GM19463 (cell line): ENCODE measurements around the gene FAM124B.

ENCODE experiments used
- ATAC-seq: cut with Tn5 transposase; IDR thresholded peaks from one replicate; pipeline ENCODE4 v1.9.1; 2021; ENCODE audit warnings: mild to moderate bottlenecking, moderate library complexity; ENCODE audit not compliant: unreplicated experiment

Gene FAM124B

DNA sequence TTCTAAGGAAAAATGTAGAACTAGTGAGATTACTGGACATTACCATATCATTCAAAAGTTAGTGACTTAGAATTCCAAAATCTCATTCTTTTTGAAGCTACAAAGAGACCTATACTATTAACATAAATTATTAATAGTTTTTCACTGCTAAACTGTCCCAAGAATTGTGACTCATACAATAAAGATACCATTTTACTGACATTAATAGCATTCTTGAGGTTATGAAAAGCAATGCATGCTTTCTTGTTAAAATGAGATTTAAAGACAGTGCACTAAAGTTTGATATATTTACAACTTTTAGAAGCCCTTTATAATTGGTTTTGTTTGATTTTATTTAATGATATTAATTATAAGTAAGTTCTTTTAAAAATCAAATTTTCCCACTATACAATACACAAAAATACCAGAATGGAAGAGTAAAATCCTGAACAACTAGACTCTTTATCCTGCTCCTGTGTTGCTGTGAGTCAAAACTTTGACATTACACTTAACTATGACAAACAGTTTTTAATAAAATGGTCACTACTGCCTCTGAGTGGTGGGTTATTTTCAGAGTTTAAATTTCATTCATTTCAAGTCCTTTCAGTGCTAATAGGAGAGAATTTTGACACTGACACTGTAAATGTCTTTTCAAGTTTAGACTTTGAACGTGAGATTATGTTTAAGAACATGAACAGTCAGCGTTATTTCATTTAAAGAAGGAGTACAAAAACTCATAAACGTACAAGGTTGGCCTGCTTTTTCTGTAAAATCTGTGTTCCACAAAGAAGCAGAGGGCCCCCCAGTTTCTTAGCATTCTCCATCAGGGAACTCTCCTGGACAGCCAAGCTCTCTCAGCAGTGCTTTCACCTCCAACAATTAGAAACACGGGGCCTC is 54.5 kb downstream of the FAM124B start:
- no peak for ATAC-seq

DNA sequence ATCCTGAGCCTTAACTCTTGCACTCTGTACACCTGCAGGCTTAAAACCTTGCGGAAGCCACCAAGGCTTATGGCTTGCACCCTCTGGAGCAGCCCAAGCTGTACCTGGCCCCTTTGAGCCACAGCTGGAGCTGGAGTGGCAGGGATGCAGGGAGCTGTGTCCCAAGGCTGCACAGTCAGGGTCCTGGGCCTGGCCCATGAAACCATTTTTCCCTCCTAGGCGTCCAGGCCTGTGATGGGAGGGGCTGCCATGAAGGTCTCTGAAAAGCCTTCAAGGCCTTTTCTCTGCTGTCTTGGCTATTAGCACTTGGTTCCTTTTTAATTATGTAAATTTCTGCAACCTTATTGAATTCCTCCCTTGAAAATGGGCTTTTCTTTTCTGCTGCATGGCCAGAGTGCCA is 56.4 kb downstream of the FAM124B start:
- no peak for ATAC-seq

DNA sequence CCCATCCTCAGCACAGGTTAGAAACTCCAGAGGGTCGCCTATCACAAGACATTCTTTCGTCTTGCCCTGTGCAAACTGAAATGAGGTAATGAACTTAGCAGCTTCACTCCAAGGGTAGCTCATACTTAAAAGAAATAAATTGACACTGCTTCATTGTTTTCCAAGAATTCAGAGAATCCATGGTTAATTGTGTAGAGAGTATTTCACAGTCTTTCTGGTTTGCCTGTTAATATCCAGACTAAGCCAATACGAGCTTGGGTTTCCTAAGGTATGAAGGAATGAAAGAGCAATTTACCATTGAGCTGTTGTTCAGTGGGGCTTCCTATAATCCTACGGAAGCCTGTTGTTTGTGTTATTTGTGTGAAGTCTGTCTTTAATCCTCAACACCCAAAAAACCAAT is 58.7 kb downstream of the FAM124B start:
- no peak for ATAC-seq

DNA sequence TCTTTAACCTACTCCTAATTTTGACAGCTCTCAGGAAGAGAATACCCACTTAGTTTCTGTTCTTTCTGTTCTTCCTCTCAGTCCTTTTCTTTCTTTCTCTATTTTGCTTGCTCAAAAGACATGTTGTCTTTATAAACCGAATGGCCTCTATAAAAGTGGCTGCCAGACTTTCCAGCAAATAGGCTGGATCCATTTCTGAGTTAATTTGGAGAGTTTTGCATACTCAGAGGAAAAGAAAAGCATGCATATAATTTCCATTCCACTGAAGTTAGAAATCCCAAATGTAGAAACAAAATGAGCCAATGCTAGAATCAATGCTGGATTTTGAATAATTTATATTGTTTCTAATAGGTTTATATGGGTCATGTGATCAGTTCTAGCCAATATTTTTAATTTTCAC is 65.9 kb downstream of the FAM124B start:
- ATAC-seq: no peak

DNA sequence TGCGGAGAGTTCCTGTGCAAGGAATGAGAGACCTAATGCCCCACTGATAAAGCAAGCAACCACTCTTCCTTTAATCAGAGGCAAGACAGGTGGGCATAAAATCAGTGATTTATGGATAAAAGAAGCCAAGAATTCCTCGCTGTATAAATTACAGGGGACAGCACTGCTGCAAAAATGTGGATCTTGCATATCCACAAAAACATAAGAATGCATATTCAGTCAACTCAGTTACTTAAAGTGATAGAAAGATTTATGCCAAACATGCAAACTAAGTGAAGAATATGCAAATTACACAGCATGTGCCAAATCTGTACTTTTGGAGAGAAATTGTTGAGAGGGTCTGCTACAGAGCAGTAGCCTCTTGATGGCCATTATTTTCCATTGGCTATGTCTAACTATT is 67.2 kb downstream of the FAM124B start:
- ATAC-seq: no peak

DNA sequence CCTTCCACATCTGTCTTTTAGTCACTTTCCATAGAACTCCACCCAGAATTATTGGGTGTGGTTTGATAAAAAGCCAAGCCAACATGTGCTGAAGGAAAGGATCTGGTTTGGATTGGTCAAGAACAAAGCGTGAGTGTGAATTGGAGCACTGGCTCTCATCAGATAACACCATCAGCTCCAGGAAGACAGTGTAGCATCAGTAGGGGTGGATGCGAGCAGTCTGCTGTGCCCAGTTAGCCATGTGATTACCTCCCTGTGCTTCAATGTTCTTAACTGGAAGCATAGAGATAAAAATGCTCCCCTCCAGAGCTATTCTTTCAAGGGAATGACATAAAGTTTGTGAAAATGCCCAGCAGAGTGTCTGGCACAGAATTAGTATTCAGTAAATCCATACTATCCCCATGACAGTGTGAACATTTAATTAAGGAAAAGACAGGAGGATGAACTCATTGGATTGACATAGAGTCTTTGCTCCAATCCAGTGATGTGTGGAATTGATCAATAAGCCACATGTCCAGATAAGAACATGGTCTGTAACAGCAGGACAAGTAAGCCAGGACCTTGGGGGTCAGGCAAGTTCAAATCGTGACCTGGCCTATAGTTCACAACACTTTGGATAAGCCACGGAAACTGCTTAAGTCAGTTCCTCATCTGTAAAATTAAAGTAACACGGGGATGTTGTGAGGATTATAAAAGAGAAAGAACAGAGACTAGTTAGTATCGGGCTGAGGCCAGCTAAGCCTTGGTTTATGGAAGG is 68.0 kb downstream of the FAM124B start:
- no peak for ATAC-seq

DNA sequence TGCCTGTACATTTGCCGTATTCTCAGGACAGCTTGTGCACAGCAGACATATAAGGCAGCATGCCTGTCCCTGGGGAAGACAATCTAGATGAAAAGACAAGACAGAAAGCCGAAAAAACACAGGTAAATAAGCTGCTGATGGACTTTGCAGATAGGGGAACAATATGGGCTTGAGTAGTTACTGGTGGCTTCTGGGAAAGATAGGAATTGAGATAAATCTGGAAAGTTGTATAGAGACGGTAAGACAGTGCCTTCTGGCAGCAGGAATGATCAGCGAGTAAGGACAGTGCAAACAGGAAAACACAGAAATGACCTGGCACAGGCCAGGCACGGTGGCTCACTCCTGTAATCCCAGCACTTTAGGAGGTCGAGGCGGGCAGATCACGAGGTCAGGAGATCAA is 70.2 kb downstream of the FAM124B start:
- no peak for ATAC-seq

DNA sequence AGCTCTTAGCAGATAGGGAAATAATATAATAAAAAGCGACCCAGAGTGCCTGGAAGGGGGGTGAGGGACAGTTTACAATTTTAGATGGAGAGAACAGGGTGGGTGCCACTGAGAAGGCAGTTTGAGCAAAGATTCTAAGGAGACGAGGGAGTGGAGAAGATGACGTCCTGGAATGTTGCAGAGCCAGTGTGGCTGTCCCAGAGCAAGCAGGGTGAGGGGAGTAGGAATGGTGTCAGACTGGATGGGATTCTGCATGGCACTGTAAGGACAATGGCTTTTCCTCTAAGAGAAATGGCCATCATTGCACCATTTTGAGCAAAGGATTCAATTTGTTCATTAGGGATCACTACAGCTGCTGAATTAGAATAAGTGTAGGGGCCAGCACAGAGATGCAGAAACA is 73.1 kb downstream of the FAM124B start:
- ATAC-seq: no peak
